GM19351 (cell line): ENCODE data around the gene CLEC16A.

ENCODE experiments used
- ATAC-seq: cut with Tn5 transposase; IDR thresholded peaks from one replicate; pipeline ENCODE4 v1.9.1; 2021; ENCODE audit warnings: mild to moderate bottlenecking, moderate library complexity; ENCODE audit not compliant: unreplicated experiment

CLEC16A gene

DNA sequence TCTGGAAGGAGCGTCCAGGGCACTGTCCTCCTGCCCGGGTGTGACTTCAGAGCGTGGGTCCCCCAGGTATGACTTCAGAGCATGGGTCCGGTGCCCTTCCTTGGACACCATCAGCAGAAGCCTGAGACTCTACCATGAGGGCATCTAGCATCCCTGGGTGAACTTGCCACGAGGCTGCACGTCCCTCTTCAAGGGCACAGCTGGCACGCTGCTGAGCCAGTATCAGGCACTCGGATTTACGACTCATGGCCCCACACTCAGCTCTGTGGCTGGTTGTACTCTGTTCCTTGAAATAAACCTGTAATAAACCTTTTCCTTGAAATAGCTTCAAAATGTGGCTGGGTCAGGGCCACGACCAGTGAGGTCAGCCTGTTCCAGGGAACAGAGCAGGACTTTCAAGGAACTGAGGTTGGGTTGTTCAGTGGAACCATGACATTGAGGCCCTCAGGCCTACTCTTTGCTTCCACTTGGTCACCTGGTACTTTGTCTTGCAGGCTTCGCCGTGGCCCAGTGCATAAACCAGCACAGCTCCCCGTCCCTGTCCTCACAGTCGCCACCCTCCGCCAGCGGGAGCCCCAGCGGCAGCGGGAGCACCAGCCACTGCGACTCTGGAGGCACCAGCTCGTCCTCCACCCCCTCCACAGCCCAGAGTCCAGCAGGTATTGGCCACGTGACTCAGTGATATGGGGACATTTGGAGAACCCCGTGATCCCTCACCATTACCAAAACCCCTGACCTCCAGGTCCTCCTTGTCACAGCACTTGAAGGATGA, 221.7 kb downstream of the CLEC16A start:
- no peak for ATAC-seq

DNA sequence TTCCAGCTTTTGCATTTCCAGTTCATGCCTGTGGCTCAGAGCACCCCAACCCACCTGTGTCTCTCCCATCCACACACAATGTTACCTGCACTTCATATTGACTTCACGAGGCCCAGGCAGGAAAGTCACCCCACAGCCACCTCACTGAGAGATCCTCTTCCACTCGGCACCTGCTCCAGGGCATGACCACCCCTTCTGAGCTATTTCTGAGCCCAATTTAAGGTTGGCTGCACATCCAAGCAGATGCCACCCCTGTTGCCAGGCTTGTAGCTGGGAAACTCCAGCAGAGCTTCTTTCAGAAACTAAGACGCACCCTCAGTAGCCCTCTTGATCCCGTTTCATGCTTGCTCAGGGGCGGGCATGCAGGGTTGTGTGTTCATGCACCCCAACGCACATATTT, 223.2 kb downstream of the CLEC16A start:
- ATAC-seq, result no peak

- no peak for ATAC-seq
Observed at GRCh38 chr16:11168386-11169051, 224.2 kb downstream of the CLEC16A start.

DNA sequence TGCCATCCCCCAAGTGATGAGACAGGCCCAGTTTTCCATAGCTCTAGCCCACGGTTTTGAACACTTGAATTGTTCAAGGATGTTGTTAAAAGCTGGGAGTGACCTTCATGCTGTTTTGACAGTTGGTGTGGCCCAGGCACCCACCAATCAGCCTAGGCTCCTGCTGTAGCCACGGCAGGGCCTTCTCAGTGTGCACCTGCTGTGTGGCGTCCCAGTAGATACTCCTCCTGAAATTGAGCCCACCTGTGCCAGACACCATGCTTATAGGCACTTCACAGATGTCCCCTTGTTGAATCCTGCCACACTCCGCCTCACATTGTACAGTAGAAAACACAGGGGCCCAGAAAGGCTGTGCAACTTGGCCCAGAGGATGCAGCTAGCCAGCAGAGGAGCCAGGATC, 225.3 kb downstream of the CLEC16A start:
- no peak for ATAC-seq

GRCh38 chr16:11170201-11170600, 225.8 kb downstream of the CLEC16A start:
- ATAC-seq, result no peak

DNA sequence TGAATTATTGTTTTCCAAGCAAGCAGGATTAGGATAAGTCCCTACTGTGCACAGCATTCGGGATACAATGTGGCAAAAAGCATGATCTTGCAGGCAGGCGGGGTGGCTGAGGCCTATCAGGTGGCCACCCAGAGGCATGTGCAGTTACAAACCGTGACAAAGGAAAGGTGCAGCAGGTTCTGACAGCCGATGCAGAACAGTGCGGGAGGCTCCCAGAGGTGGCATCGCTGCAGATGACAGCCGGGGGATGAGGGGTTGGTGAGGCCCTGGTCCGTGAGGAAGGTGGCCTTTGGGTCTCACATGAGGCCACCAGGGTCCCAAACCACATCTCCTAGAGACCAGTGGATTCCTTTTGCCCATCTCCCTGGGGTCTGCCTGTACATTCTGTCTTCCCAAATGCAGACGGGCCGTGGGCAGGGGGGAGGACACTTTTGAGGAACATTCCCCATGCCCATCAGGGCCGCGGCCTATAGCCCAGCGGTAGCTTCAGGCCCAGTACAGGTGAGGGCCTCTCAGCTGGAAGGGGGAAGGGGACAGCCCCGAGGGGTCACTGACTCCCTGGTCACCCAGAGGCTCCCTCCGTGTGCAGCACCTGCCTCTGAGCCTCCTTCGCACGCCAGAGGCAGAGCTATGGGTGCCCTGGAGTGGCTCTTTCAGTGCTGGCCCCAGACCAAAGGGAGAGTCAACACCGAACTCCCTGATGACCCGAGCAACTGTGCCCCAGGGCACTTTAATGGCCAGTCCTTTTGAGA, 226.5 kb downstream of the CLEC16A start:
- ATAC-seq, result no peak

GRCh38 chr16:11171448-11171709, 227.0 kb downstream of the CLEC16A start:
- no peak for ATAC-seq

DNA sequence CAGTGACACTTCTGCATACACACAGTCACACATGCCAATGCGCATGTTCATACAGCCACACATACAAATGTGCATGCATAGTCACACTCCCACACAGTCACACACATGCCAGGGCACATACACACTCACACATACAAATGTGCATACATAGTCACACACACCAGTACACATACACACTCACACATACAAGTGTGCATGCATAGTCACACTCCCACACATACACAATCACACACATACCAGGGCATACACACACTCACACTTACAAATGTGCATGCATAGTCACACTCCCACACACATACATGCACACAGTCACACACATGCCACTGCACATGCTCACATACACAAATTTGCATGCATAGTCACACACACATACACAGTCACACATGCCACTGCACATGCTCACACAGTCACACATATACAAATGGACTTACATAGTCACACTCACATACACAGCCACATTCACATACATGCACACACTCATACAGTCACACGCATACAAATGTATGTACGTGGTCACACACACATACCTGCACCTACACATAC, 227.5 kb downstream of the CLEC16A start:
- ATAC-seq, result no peak

DNA sequence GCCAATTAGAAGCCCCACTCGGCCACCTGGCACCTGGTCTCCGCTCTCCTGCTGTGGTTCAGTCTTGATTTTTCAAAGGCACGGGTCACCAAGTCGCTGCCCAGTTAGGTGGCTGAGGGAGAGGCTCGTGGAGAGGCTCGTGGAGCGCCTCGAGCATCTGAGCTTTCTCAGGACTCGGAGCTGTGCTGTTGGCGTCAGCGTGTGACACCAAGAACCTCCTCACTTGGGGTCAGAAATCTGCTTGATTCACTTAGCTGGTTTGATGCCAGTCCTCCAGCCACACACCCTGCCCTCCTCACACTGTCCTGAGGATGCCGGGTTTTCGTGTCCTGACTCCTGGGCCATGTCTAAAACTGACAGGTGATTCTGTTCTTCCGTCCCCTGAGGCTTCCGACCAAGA, 229.1 kb downstream of the CLEC16A start:
- no peak for ATAC-seq

DNA sequence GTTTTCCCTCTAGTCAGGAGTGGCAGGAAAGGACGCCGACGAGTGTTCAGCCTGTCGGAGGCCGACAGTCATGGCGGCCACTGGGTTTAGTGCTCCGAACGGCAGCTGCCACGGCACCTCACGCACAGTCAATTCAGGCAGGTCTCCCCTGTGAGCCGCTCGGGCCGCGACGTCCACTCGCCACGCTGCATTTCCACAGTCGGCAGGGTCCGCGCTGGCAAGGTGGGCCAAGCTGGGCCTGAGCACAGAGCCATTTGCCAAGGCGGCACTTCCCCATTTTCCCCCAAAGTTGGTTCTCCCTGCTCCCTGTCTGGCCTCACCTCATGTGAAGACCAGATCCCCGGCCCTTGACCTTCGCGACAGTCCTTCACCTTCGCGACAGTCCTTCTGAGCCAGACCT, 229.8 kb downstream of the CLEC16A start:
- no peak for ATAC-seq

GRCh38 chr16:11175106-11175786, 230.9 kb downstream of the CLEC16A start:
- ATAC-seq, result no peak

GRCh38 chr16:11175787-11176341, 231.5 kb downstream of the CLEC16A start:
- ATAC-seq, result peak; percentile 55

- no peak for ATAC-seq
Observed at GRCh38 chr16:11177578-11178160, 233.3 kb downstream of the CLEC16A start.

DNA sequence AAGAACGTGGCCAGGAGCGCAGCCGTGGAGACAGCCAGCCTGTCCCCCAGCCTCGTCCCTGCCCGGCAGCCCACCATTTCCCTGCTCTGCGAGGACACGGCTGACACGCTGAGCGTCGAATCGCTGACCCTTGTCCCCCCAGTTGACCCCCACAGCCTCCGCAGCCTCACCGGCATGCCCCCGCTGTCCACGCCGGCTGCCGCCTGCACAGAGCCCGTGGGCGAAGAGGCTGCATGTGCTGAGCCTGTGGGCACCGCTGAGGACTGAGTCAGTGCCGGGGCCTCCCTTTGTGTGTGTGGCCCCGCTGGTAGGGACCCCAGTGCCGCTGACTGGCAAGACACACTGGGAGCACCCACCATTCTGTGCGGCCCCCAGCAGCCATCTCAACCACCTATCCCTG, 234.1 kb downstream of the CLEC16A start:
- no peak for ATAC-seq

- ATAC-seq, result no peak
Observed at GRCh38 chr16:11179574-11179973, 235.2 kb downstream of the CLEC16A start.

- ATAC-seq, result peak; percentile 52
Observed at GRCh38 chr16:11180489-11180888, 236.1 kb downstream of the CLEC16A start.

DNA sequence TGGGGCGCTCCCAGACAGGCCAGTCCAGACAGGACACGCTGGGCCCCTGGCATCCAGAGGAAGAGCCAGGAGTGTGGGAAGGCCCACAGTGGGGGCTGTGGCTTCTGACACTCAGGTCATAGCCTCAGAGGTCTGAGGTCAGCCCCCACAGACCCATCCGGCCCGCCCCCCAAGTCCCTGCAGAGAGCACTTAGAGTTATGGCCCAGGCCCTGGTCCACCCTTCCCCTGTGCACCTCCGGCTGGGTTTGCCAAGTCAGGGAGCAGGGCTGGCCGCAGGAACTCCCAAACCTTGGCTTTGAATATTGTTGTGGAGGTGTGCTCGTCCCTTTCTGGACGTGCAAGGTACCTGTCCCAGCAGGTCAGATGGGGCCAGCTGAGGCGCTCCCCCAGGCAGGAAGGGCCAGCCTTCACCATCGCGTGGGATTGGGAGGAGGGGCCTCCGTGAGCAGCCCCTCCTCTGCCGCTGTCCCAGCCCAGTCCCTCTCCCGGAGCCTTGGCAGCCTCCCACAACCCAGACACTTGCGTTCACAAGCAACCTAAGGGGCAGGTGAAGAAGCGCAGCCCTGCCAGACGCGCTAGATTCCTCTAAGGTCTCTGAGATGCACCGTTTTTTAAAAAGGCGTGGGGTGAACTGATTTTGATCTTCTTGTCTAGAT, 237.0 kb downstream of the CLEC16A start:
- ATAC-seq, result no peak

DNA sequence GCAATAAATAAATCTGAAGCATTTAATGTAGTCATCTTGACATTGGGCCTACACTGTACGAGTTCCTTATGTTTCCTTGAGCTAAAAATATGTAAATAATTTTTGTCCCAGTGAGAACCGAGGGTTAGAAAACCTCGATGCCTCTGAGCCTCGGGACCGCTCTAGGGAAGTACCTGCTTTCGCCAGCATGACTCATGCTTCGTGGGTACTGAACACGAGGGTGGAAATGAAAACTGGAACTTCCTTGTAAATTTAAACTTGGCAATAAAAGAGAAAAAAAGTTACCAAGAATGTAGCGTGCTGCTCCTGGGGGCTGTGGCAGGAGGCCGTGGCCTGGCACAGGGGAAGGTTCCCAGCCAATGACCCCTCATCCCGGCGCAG, 237.5 kb downstream of the CLEC16A start:
- ATAC-seq, result no peak

DNA sequence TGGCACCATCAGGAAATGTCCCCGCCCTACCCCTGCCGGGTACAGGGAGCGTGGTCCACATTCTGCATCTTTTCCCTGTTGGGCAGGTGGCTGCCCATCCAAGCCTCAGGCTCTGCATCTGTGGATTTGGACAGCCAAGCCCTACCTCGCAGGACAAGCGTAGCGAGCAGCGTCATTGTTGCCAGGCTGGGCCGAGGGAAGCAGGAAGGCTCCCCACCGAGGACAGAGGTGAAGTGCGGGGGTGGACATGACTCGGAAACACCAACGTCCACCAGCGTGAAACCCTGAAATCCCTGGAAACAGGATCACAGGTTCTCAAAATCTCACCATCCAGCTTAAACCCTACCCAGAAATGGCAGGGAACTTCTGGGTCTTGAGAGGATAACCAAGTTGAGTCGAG, 238.0 kb downstream of the CLEC16A start:
- no peak for ATAC-seq
